AG04450 (cell line): ENCODE data around the gene MIER3. TPM values are rescaled to one million over a fixed set of nuclear protein-coding genes. Genes with fewer than 3 reads are reported as not detected.
A peak's percentile ranks its signal among the peaks of the same experiment; 100 is the strongest.

Experiments used
- CTCF ChIA-PET: fragments of 300-600, 350-600 bp; formaldehyde crosslinking; extraction: SDS; loops from one replicate; lab custom pipeline; 2022; ENCODE audit warnings: antibody characterized with exemption, inconsistent platforms; lab: Charles Lee
- POLR2A ChIA-PET: fragments of 350-600 bp; formaldehyde crosslinking; extraction: SDS; loops from one replicate; lab custom pipeline; 2021; ENCODE audit warnings: antibody characterized with exemption, inconsistent platforms; lab: Yijun Ruan, JAX
- DNase-seq: peaks from one replicate; pipeline ENCODE4 v3.0.0-alpha.2; 2011; ENCODE audit warnings: low read depth, low spot score
- H3K27ac ChIP-seq: one replicate; pipeline ENCODE4 v1.5.1; 2012; ENCODE audit warnings: low read depth, low read length, control low read depth
- H3K27me3 ChIP-seq: one replicate; pipeline ENCODE4 v1.6.0; 2012; ENCODE audit warnings: low read length; ENCODE audit not compliant: control insufficient read depth, insufficient read depth
- H3K4me3 ChIP-seq: 2 replicates; pipeline ENCODE4 v1.5.1; 2011; ENCODE audit warnings: mild to moderate bottlenecking, low read depth, low read length, control low read depth
- H3K9me3 ChIP-seq: 2 replicates; pipeline ENCODE4 v1.5.1; 2012; ENCODE audit warnings: low read length; ENCODE audit not compliant: control insufficient read depth, insufficient read depth
- CTCF ChIP-seq: IDR thresholded peaks from 2 replicates; pipeline ENCODE4 v1.5.1; 2011; ENCODE audit warnings: low read depth, low read length, control low read depth, inconsistent platforms
- polyA plus RNA-seq: library from polyadenylated mRNA; depleted of rRNA; stranded (reverse); fragments of >200 nt; gene quantifications from 2 replicates; pipeline ENCODE4 v1.2.3, GENCODE V29; 2011

MIER3 gene
- polyA plus RNA-seq, 1 experiment = 19.4 TPM

DNA sequence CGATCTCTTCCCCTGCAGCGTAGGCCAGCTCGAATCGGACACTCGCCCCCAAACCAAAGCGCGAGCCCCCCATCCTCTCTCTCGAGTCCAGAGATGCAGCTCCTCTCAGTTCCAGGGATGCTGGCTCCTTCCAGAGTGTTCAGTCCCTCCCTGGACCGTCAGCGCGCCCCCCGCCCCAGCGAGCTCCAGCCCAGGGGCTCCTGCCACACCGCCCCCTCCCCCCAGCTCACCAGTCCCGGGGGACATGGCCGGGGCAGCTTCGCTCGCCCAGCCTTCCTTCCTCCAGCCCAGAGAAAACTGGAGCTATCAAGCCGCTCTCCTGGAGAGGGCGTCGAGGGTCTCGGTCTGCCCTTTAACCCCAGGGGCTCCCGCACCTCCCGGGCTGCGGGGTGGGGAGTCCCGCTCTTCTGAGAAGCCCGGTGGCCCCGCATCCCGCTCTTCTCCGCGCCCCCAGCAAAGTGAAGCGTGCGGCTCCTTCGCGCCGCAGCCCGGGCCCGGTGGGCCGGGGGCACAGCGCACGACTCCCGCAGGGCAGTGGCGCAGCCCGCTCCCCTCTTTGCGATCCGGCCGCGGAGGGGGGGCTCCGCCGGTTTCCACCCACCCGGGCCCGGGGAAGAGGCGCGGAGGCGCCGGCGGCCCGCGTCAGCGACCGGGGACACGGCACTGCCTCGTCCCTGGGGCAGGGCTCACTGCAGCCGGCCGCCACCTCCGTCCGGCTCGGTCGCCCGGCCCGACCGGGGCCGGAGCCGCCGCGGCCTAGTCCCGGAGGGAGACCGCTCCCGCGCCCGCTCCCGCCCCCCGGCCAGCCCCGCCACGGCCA lies 587 bp downstream of the MIER3 start:
- Histone ChIP-seq H3K27me3 (peaks cover 2% of the 10 kb centered on the region), H3K4me3 (peak overlapping the region; percentile 77), H3K27ac (peak overlapping the region; percentile 63), H3K9me3 (no peaks in the 10 kb centered on the region)
- no peak for DNase-seq
- TF ChIP-seq CTCF = no peak
- ChIA-PET CTCF (interaction anchor here (0.9 to 2.8 kb wide), 2 partner anchors 187 to 269 kb away, joined by 5 to 15 read pairs; no protein-coding TSS in a partner anchor), POLR2A (interaction anchor here (0.8 to 1.6 kb wide), 3 partner anchors 33 to 222 kb away, joined by 3 to 11 read pairs (median 8); partner anchors contain the start of genes GPBP1 and SETD9)

DNA sequence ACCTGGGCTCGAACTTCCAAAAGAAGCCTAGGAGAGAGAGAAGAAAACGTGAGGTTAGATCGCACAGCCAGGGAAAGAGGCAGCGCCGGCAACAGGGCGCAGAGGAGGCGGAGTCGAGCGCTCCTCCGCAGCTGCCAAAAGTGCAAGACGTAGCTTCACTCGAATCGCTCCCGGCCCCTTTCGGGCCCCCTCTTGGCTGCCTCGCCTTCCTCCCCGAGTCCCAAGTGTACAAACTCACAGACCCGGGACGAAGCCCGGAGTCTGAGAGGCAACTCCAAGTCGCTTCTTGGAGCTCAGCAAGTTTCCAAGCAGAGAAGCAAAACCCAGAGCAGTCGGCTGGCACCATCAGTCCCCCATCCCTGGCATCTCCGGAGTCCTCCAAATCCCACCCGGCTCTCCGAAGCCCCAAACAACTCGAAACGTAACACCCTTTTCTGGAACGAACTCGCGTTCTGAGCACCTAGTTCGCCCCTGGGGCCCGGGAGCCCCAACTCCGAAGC lies 1.2 kb downstream of the MIER3 start:
- Histone ChIP-seq H3K27me3 (peaks cover 2% of the 10 kb centered on the region), H3K9me3 (no peaks in the 10 kb centered on the region), H3K4me3 (peak overlapping the region; percentile 77), H3K27ac (peak overlapping the region; percentile 63)
- POLR2A ChIA-PET = interaction anchor here (0.8 to 1.6 kb wide), 3 partner anchors 32 to 223 kb away, joined by 3 to 11 read pairs (median 8); partner anchors contain the start of genes GPBP1 and SETD9
- no peak for TF ChIP-seq CTCF
- CTCF ChIA-PET = interaction anchor here (0.9 to 2.8 kb wide), 2 partner anchors 188 to 269 kb away, joined by 5 to 15 read pairs; no protein-coding TSS in a partner anchor
- peak; percentile 21 for DNase-seq

DNA sequence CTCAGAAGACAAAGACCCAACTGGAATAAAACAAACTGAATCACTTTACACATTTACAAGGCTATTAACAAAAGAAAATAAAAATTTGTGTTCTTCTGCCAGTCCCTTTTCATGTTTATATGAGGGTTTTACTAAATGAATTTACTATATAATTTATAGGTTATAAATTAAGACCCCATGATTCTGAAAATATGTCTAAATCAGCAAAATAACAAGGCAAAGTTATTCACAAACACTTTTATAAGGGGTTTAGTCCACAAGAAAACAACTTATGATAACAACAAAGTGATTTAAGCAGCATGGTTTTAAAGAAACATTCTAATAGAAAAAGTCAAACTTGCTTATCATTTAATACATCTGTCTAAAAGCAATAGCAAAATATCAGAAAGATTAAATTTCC lies 4.9 kb downstream of the MIER3 start:
- CTCF ChIA-PET = no interaction called here
- Histone ChIP-seq H3K4me3 (no peak overlapping the region), H3K27me3 (no peaks in the 10 kb centered on the region), H3K9me3 (no peaks in the 10 kb centered on the region), H3K27ac (no peak overlapping the region)
- POLR2A ChIA-PET = no interaction called here
- no peak for TF ChIP-seq CTCF
- DNase-seq = no peak

DNA sequence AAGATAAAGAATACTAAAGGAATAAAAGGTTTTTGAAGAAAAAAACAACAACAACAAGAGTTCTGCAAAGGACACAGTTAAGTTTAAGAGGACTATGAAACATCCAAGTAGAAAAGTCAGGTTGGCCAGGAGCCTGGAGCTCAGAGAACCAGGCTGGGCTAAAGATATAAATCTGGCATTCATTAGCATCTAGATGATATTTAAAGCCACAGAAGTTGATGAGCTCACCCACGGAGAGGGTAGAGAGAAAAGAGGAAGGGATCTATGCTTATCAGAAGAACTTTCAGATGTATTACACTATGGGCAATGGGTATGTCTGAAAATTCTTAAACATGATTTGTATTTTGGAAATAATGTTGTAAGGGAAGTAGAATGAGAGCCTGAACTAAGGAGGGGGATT lies 9.9 kb downstream of the MIER3 start:
- peak; percentile 2 for DNase-seq
- H3K27me3 ChIP-seq = no peaks in the 10 kb centered on the region
- no peak overlapping the region for H3K4me3 ChIP-seq
- no peak for TF ChIP-seq CTCF
- POLR2A ChIA-PET = no interaction called here
- no peak overlapping the region for H3K27ac ChIP-seq
- CTCF ChIA-PET = no interaction called here
- no peaks in the 10 kb centered on the region for H3K9me3 ChIP-seq

DNA sequence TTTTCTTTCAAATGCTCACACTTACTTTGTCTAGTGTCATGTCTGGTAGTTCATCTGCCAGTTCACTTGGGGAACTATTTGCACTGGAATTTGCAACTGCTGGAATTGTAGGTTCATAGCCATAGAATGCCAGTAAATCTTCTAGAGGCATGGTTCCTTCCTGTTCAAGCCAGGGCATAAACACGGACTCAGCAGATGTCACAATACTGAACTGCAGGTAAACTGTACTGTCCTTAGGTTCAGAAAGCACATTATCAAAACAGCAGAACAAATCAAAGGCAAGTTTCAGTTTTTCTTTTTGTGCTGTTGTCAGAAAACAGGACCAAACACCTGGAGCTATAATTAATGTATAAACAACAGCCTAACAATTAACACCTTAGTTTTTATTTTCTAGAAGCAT lies 13.1 kb downstream of the MIER3 start:
- Histone ChIP-seq H3K27ac (no peak overlapping the region), H3K4me3 (no peak overlapping the region), H3K27me3 (no peaks in the 10 kb centered on the region), H3K9me3 (no peaks in the 10 kb centered on the region)
- DNase-seq = no peak
- ChIA-PET POLR2A (no interaction called here), CTCF (no interaction called here)
- no peak for TF ChIP-seq CTCF
